ENCODE data around the gene POLA2.
A peak's percentile ranks its signal among the peaks of the same experiment; 100 is the strongest.
"Not testable (repeated sequence)": the region's sequence is repeated elsewhere in the genome, so short reads cannot be mapped to it uniquely, and the experiment has no call there.

The POLA2 gene

GRCh38 chr11:65242389-65242788 is 19.4 kb upstream of the POLA2 start:
- no peak for DNase-seq

GRCh38 chr11:65243797-65244196 is 18.0 kb upstream of the POLA2 start:
- DNase-seq: no peak

- not testable (repeated sequence) for DNase-seq
Observed at GRCh38 chr11:65245046-65245445, 16.7 kb upstream of the POLA2 start.

- no peak for DNase-seq
Observed at GRCh38 chr11:65246506-65246905, 15.3 kb upstream of the POLA2 start.

- DNase-seq: not testable (repeated sequence)
Observed at GRCh38 chr11:65248184-65248710, 13.5 kb upstream of the POLA2 start.

GRCh38 chr11:65251476-65251875 is 10.3 kb upstream of the POLA2 start:
- DNase-seq: no peak

GRCh38 chr11:65254724-65255123 is 7.0 kb upstream of the POLA2 start:
- no peak for DNase-seq

- no peak for DNase-seq
Observed at GRCh38 chr11:65258988-65259387, 2.8 kb upstream of the POLA2 start.

- no peak for DNase-seq
Observed at GRCh38 chr11:65260302-65260701, 1.5 kb upstream of the POLA2 start.

- no peak for DNase-seq
Observed at GRCh38 chr11:65260756-65261590, 789 bp upstream of the POLA2 start.

GRCh38 chr11:65262381-65262680 is 569 bp downstream of the POLA2 start:
- DNase-seq: no peak

- no peak for DNase-seq
Observed at GRCh38 chr11:65262776-65263175, 1.0 kb downstream of the POLA2 start.

- DNase-seq: not testable (repeated sequence)
Observed at GRCh38 chr11:65264747-65265146, 3.0 kb downstream of the POLA2 start.

GRCh38 chr11:65266210-65266609 is 4.4 kb downstream of the POLA2 start:
- DNase-seq: no peak

- peak; percentile 84 for DNase-seq
Observed at GRCh38 chr11:65274735-65275682, 13.2 kb downstream of the POLA2 start.

GRCh38 chr11:65275906-65276305 is 14.1 kb downstream of the POLA2 start:
- DNase-seq: no peak

GRCh38 chr11:65277631-65278277 is 16.0 kb downstream of the POLA2 start:
- no peak for DNase-seq

- no peak for DNase-seq
Observed at GRCh38 chr11:65278356-65278755, 16.6 kb downstream of the POLA2 start.

- no peak for DNase-seq
Observed at GRCh38 chr11:65279279-65279678, 17.5 kb downstream of the POLA2 start.

- peak; percentile 82 for DNase-seq
Observed at GRCh38 chr11:65279741-65280440, 18.1 kb downstream of the POLA2 start.

- no peak for DNase-seq
Observed at GRCh38 chr11:65280646-65281045, 18.9 kb downstream of the POLA2 start.

GRCh38 chr11:65286686-65287085 is 24.9 kb downstream of the POLA2 start:
- DNase-seq: no peak

GRCh38 chr11:65287601-65288000 is 25.8 kb downstream of the POLA2 start:
- no peak for DNase-seq
